Measurements from ENCODE around the gene CPXM1.
"Not testable (repeated sequence)": the region's sequence is repeated elsewhere in the genome, so short reads cannot be mapped to it uniquely, and the experiment has no call there.

Gene CPXM1

GRCh38 chr20:2799688-2800520 lies 523 bp downstream of the CPXM1 start:
- no peak for DNase-seq (ENCODE audit: low read depth)

- no peak for DNase-seq (ENCODE audit: low read depth)
Observed at GRCh38 chr20:2799271-2799670, 1.2 kb downstream of the CPXM1 start.

DNA sequence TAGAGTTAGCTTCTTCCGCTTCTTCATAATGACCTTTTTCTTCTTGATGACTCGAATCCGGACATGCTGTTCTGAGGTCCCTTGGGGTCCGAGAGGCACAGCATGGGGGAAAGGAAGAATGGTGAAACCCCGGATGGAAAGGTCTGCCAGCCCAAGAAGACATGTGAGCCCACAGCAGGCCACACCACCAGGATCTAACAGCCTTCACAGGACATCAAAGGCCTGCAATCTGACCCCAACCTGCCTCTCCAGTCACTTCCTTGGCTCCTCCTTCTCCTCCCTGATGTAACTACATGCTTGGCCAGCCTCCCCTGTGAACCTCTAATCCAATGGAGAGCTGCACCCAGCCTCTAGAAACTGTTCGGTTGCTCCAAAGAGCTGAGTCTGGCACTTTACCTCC lies 1.6 kb downstream of the CPXM1 start:
- DNase-seq (ENCODE audit: low read depth): no peak

DNA sequence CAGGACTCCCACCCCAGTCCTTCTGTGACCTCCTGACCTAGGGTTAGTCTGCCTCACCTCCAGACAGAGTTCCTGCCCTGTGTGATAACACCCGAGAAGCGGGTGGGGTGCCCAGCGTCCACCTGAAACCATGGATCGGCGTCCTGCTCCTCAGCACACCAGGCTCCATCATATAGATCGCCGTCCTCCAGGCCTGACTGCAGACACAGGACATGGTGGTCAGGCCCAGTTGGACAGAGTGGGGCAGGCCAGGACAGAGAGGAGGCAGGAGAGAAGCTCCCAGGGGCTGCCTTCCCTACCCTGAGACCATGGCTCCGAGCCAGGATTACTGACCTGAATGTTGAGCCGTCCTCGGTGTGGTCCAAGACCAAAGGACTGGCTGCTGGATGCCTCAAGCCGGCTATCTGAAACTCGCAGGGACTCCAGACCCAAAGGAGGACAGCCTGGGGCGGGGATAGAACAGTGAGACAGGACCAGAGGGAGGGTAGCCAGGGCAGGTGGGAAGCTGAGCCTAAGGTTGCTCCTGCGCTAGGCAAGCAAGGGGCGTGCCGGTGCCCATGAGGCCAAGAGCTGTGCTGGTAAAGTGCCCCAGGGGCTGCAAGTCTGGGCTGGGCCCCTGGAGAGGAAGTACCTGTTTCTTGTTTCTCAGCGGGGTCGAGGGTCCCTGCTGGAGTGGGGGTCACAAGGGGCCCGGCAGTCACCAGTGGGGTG lies 2.2 kb downstream of the CPXM1 start:
- DNase-seq (ENCODE audit: low read depth): no peak

GRCh38 chr20:2797136-2797983 lies 3.1 kb downstream of the CPXM1 start:
- no peak for DNase-seq (ENCODE audit: low read depth)

DNA sequence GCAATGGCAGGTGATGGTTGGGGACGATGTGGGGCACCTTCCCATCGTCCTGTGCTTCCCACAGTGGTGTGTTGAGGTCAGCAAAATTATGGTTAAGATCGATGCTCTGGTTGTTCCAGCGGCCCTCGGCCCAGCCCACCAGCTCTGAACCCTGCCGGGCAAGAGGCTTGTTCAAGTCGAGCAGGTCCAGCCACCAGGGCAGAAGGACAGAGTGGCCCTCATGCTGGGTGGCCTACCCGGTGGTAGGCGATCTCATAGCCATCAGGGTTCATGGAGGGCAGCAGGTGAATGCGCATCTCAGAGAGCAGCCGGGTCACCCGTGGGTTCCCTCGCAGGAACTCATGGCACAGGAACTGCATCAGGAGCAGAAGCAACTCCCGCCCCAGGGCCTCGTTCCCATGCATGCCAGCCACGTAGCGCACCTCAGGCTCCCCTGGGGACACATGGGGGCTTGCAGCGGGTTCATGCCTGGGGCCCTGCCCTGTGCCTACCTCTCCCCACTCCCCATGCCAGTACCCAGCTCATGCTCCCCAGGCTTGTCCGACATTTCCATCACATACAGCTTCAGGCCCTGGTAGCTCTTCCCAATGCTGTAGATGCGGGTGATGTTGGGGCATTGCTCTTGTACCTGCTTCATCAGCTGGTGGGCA lies 4.3 kb downstream of the CPXM1 start:
- no peak for DNase-seq (ENCODE audit: low read depth)

DNA sequence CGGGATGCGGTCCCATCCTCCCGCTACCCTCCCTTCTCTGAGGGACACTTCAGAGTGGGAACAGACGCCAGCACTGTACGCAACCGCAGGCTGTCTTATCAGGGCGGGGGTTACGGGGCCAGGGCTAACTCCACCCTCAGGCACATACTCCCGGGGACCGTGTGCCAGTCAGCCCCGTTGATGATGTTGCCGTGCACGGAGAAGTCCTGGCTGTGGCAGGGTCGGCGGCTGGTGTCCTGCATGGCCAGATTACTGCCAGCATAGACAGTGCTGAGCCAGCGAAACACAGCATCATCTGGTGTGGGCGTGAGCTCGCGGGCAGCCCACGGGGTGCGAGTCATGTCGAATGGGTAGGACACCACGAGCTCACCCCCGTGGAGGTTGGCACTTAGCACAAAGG lies 5.0 kb downstream of the CPXM1 start:
- DNase-seq (ENCODE audit: low read depth): no peak

DNA sequence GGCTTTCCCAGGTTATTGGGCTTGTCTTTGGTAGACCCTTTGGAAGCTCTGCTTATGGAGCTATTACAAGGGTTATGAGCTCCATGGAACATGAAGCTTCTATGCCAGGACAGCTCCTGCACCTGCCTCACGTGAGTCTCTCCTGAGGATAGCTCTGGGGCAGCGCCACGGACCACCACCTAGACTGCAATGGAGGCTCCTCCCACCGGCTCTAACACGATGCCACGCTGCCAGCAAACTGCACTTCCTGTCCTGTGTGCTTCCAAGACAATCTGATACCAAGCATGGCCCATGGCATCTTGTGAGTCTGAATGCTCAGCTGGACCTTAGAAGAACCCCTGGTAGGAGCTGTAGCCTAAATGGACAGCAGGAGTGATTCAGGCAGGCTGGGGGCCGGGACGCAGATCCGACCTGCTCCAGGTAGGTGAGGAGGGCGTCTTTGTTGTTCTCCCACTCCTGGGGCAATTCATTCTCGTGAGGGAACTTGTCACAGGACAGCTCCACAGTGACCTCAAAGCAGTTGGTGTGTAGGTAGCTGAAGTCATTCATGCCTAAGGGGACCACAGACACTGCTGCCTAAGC lies 5.5 kb downstream of the CPXM1 start:
- DNase-seq (ENCODE audit: low read depth): no peak

DNA sequence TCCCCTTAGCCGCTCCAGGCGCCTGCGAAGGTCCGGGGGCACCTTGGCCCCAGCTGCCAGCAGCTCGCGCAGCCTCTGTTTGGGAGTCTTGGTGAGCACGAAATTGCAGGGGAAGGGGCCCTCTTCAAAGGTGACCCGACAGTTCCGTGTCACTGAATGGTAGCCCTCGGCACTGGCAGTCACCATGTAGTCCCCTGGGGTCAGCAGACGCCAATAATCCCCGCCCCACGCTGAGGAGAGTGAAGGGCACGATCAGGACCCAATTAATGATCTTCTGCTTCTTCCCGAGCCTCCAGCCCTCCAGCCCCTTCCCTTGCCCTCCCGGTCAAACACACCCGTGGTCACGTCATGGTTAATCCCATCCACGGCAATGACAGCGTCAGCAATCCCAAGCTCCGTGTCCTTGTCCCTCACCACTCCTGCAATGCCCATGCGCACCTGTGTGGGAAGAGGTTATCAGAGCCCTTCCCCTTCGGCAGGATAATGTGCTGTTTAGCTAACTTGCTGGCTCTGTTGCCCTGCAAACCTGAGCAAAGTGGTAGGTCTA lies 6.2 kb downstream of the CPXM1 start:
- DNase-seq (ENCODE audit: low read depth): no peak

- DNase-seq (ENCODE audit: low read depth): no peak
Observed at GRCh38 chr20:2793471-2793870, 7.0 kb downstream of the CPXM1 start.

GRCh38 chr20:2783908-2784566 lies 16.4 kb downstream of the CPXM1 start:
- no peak for DNase-seq (ENCODE audit: low read depth)

DNA sequence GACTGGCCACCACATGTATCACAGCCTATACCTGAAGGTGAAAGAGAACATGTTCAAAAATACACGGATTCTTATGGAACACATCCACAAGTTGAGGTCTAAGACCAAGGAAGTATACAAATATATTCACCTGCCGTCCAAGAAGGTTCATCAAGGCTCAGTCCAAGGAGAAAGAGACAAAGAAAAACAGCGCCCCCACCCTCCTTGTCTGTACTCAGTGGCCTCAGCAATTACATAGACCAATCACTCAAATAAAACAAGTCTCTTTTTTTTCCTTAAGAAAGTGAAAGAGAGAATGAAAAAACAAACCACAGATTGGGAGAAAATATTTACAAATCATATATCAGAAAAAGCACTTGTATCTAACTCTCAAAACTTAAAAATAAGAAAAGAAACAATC lies 19.5 kb downstream of the CPXM1 start:
- DNase-seq (ENCODE audit: low read depth): no peak

- no peak for DNase-seq (ENCODE audit: low read depth)
Observed at GRCh38 chr20:2778602-2779321, 21.7 kb downstream of the CPXM1 start.

DNA sequence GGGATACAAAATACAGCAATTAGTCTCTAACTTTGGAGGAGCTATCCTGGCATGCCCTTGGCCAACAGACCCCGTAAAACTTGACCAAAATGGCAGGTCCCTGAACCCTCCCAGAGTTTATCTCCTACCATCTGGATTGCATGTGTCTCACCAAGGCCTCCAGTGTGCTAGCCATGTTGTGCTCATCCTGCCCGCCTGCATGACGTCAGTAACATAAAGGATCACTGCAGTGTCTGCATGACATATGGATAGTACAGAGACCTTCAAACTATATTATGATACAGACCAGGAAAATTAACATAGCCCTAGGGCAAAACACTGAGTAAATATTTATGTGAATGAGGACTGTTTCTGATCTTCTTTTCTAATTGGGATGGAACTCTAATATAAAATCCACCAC lies 25.3 kb downstream of the CPXM1 start:
- DNase-seq (ENCODE audit: low read depth): no peak

- no peak for DNase-seq (ENCODE audit: low read depth)
Observed at GRCh38 chr20:2773812-2774211, 26.6 kb downstream of the CPXM1 start.

- no peak for DNase-seq (ENCODE audit: low read depth)
Observed at GRCh38 chr20:2771631-2772080, 28.8 kb downstream of the CPXM1 start.

DNA sequence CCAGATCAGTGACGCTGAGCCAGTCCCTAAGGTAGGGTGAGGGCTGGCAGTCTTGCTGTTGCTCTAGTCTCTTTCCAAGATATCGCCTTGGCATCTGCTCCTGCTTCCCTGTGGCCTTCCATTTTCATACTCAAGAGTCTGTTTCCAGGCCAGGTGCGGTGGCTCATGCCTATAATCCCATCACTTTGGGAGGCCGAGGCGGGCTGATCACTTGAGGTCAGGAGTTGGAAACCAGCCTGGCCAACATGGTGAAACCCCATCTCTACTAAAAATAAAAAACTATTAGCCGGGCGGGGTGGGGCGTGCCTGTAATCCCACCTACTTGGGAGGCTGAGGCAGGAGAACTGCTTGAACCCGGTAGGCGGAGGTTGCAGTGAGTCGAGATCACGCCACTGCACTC lies 30.3 kb downstream of the CPXM1 start:
- not testable (repeated sequence) for DNase-seq (ENCODE audit: low read depth)

- DNase-seq (ENCODE audit: low read depth): no peak
Observed at GRCh38 chr20:2768632-2769015, 31.8 kb downstream of the CPXM1 start.

GRCh38 chr20:2767768-2768631 lies 32.4 kb downstream of the CPXM1 start:
- DNase-seq (ENCODE audit: low read depth): no peak
